D721Med (cell line): ENCODE data around the gene ATAD5.
"Not testable (repeated sequence)": the region's sequence is repeated elsewhere in the genome, so short reads cannot be mapped to it uniquely, and the experiment has no call there.

Experiments used
- DNase-seq: peaks from one replicate; pipeline ENCODE4 v3.0.0; 2011; ENCODE audit warnings: low spot score; ENCODE audit not compliant: insufficient read length
- FAIRE-seq: peaks from 2 replicates; lab custom pipeline; 2011; peaks lifted over from hg19 to GRCh38; lab: Jason Lieb, UNC
- TF ChIP-seq, protein P1 (sequence below): IDR thresholded peaks from 2 replicates; pipeline ENCODE4 v1.5.1; 2012; ENCODE audit warnings: mild to moderate bottlenecking, control low read depth; ENCODE audit not compliant: insufficient read depth; ENCODE audit errors: missing control alignments

ATAD5 gene

DNA sequence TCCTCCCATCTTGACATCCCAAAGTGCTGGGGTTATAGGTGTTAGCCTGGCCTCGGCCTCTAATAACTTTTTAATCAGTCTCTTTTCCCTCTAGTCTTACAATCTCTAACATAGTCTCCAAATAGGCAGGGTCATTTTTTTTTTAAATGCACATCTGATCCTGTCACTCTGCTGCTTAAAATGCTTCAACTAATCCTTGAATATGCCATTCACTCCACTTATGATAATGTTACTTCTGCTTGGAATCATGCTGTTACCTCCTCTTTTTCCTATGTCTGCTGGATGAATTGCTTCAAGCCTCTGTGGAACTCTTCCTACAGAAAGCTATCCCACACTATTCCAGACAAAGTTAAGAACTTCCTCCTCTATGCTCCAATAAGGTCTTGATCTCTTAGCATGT, 30.1 kb upstream of the ATAD5 start:
- no peak for DNase-seq
- TF ChIP-seq, protein P1, sequence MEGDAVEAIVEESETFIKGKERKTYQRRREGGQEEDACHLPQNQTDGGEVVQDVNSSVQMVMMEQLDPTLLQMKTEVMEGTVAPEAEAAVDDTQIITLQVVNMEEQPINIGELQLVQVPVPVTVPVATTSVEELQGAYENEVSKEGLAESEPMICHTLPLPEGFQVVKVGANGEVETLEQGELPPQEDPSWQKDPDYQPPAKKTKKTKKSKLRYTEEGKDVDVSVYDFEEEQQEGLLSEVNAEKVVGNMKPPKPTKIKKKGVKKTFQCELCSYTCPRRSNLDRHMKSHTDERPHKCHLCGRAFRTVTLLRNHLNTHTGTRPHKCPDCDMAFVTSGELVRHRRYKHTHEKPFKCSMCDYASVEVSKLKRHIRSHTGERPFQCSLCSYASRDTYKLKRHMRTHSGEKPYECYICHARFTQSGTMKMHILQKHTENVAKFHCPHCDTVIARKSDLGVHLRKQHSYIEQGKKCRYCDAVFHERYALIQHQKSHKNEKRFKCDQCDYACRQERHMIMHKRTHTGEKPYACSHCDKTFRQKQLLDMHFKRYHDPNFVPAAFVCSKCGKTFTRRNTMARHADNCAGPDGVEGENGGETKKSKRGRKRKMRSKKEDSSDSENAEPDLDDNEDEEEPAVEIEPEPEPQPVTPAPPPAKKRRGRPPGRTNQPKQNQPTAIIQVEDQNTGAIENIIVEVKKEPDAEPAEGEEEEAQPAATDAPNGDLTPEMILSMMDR: no peak

DNA sequence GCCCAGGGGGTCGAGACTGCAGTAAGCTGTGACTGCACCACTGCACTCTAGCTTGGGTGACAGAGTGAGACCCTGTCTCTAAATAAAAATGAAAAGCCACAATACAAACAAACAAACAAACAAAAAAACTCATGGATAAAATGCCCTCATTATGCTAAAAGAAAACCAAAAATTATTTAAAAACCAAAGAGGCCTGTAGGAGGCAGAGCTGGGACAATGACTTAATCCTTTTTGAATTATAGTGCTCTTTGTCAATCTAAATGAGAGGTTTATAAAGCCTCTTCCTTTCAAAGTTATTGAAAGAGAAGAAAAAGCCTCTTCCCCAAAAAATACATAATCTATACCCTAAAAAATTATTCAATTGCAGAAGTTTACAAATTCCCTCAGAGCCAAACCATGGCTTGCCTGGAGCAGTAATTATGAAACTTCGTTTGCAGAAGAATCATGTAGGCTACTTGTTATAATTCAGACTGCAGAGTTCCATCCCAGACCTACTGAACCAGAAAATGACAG, 25.8 kb upstream of the ATAD5 start:
- FAIRE-seq: no peak
- TF ChIP-seq, protein P1: peak; percentile 14

More for the DNA sequence above, 30.1 kb upstream of the ATAD5 start:
- no peak for FAIRE-seq

DNA sequence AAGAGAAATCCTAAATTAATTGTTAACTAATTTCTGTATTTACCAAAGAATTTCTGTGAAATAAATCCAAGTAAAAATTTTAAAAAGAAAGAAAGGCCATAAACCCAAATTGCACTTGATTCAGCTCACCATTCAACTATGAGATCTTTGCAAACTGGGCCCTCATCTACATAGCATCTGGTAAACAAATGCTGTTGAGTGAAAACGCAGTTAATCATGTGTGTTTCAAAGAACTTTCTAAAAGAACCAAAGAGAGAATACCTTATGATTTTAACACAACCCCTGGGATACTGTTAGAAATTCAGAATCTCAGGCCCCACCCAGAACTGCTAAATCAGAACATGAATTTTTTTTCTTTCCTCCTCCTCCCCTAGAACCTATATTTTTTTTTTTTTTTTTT, 23.9 kb upstream of the ATAD5 start:
- FAIRE-seq (no peak), DNase-seq (no peak)
- TF ChIP-seq, protein P1: no peak

More for the DNA sequence above, 25.8 kb upstream of the ATAD5 start:
- DNase-seq: no peak

DNA sequence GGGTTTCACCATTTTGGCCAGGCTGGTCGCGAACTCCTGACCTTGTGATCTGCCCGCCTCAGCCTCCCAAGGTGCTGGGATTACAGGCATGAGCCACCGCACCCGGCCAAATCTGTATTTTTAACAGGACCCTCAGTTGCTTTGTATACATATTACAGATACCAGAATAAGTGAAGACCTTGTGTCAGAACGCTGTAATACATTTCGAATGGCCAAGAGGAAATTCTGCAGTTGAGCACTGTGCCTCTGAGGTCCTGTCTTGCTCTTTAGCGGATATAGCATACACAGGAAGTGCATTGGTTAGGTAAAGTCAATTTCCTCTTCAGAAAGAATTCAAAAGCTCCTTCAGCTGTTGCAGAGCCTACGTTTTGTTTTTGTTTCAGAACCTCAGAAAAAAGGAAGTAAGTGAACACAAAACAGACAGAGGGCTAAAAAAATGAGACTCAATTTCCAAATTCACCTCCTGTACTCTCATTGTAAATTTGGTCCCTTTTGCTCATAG, 22.9 kb upstream of the ATAD5 start:
- TF ChIP-seq, protein P1: no peak
- no peak for DNase-seq

DNA sequence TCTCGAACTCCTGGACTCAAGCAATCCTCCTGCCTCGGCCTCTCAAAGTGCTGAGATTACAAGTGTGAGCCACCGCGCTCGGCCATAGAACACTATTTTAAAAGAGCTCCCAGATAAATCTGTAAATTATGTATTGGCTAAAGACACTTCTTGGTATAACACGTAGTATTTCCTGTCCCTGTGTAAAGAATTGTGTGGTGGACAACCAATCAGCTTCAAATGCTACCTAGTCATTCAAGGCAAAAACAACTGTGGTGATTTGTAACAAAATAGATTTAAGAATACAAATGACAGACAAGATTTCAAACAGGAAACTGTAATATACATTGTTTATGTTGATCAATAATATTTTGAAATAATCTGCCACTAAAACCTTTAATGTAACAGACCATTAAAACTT, 21.9 kb upstream of the ATAD5 start:
- TF ChIP-seq, protein P1: no peak
- DNase-seq (no peak), FAIRE-seq (no peak)

More for the DNA sequence above, 22.9 kb upstream of the ATAD5 start:
- FAIRE-seq: no peak

DNA sequence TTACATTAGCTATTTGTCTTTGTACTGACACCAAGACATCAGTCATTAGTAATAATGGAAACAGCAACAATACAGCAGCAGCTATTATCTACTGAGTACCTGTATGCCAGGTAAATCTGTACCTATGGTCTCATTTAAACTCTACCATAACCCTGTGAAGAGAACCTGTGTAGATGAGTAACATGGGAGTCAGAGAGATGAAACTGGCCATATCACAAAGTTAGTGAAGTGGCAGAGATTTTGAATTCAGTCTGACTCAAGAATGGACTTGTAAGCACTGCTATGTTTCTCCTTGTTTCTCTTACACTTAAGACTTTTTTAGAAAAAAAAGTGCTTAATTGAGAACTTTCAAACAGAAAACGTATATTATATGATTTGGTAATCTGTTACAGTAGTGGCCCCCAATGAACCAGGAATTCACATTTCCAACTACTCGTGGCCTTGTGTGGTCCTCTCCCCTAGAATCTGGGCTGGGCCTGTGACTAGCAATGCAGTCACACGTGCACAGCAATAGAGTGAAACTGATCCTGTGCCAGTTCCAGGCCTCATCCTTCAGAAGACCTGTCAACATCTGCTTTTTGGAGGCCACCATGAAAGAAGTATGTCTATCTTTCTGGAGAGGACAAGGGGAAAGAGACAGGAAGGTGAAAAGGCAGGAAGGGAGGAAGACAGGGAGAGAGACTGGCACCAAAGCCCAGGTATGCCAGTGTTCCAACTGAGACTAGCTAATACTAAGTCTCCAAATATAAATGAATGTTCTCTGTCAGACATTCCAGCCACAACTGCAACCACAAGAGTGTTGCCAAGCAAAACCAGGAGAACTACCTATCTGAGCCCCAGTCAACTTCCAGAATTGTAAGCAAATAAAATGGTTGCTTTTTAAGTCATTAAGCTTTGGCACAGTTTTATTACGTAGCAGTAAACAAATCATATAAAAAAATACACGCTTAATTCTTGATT, 19.3 kb upstream of the ATAD5 start:
- no peak for DNase-seq
- TF ChIP-seq, protein P1: no peak
- FAIRE-seq: no peak

DNA sequence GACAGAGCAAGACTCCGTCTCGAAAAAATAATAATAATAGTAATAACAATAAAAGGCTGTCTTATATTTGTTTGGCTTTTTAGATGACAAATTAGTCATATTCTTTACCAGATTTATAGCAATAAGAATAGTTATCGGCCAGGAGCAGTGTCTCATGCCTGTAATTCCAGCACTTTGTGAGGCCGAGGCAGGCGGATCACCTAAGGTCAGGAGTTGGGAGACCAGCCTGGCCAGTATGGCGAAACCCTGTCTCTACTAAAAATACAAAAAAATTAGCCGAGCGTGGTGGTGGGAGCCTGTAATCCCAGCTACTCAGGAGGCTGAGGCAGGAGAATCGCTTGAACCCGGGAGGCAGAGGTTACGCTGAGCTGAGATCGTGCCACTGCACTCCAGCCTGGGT, 17.5 kb upstream of the ATAD5 start:
- not testable (repeated sequence) for DNase-seq, FAIRE-seq

DNA sequence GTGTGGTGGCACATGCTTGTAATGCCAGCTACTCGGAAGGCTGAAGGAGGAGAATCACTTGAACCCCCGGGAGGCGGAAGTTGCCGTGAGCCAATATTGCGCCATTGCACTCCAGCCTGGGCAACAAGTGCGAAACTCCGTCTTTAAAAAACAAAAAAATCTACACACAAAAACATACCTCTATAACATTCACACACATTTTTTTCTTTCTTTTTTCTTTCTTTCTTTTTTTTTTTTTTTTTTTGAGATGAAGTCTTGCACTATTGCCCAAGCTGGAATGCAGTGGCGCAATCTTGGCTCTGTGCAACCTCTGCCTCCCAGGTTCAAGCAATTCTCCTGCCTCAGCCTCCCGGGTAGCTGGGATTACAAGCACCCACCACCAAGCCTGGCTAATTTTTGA, 16.9 kb upstream of the ATAD5 start:
- FAIRE-seq, DNase-seq: not testable (repeated sequence)
